GM19025 (cell line): Measurements from ENCODE around the gene FAM43A.

Experiments
- ATAC-seq: cut with Tn5 transposase; IDR thresholded peaks from one replicate; pipeline ENCODE4 v1.9.1; 2021; ENCODE audit warnings: mild to moderate bottlenecking, low read depth, moderate library complexity; ENCODE audit not compliant: unreplicated experiment

The FAM43A gene

GRCh38 chr3:194705227-194705626 lies 19.5 kb downstream of the FAM43A start:
- no peak for ATAC-seq

GRCh38 chr3:194705761-194706160 lies 20.1 kb downstream of the FAM43A start:
- no peak for ATAC-seq

GRCh38 chr3:194707147-194707540 lies 21.5 kb downstream of the FAM43A start:
- ATAC-seq = no peak

- no peak for ATAC-seq
These were observed 25.6 kb downstream of the FAM43A start for GRCh38 chr3:194711286-194711685.

- no peak for ATAC-seq
These were observed 26.2 kb downstream of the FAM43A start for GRCh38 chr3:194711913-194712312.

- ATAC-seq = no peak
These were observed 27.8 kb downstream of the FAM43A start for GRCh38 chr3:194713299-194714136.

GRCh38 chr3:194714137-194714455 lies 28.4 kb downstream of the FAM43A start:
- no peak for ATAC-seq

GRCh38 chr3:194714564-194714963 lies 28.9 kb downstream of the FAM43A start:
- no peak for ATAC-seq

- ATAC-seq = no peak
These were observed 29.5 kb downstream of the FAM43A start for GRCh38 chr3:194715022-194715800.

- ATAC-seq = no peak
These were observed 32.4 kb downstream of the FAM43A start for GRCh38 chr3:194718079-194718478.

GRCh38 chr3:194720048-194720447 lies 34.4 kb downstream of the FAM43A start:
- no peak for ATAC-seq

GRCh38 chr3:194723846-194724618 lies 38.3 kb downstream of the FAM43A start:
- ATAC-seq = no peak

GRCh38 chr3:194725346-194725745 lies 39.7 kb downstream of the FAM43A start:
- ATAC-seq = no peak

- no peak for ATAC-seq
These were observed 41.9 kb downstream of the FAM43A start for GRCh38 chr3:194727435-194728128.

- no peak for ATAC-seq
These were observed 43.3 kb downstream of the FAM43A start for GRCh38 chr3:194728986-194729385.

GRCh38 chr3:194730365-194730764 lies 44.7 kb downstream of the FAM43A start:
- no peak for ATAC-seq

GRCh38 chr3:194731506-194732073 lies 45.9 kb downstream of the FAM43A start:
- ATAC-seq = no peak

- no peak for ATAC-seq
These were observed 46.9 kb downstream of the FAM43A start for GRCh38 chr3:194732617-194733016.

GRCh38 chr3:194736277-194736895 lies 50.7 kb downstream of the FAM43A start:
- ATAC-seq = no peak
